ENCODE measurements around the gene HSP90AA1.

Gene HSP90AA1

DNA sequence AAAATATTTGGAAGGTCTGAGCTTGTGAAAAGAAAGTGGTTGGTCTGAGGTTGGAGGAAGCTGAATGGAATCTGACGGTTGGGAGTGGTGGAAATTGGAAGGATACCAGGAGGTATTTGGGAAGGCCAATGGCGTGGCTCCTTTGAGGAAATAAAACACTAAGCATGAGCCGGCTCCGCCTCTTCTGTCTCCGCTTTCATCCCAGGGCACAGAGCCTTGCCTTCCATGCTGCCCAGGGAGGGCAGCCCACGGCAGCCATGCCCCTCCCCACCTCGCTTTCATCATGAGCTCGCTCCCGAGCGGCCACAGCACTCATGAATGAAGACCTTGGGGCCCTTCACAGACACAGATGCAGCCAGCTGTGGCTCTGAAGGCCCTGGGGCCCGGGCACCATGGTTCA, 36.2 kb downstream of the HSP90AA1 start:
- no peaks in the 10 kb centered on the region for H3K9me3 ChIP-seq (ENCODE audit: control insufficient read depth, low read length)
- no peaks in the 10 kb centered on the region for H3K27me3 ChIP-seq (ENCODE audit: control insufficient read depth, insufficient read depth, low read length)
- H3K79me2 ChIP-seq: no peaks in the 10 kb centered on the region
- H3K36me3 ChIP-seq (ENCODE audit: control insufficient read depth, insufficient read depth, low read length): no peaks in the 10 kb centered on the region
- H3K27ac ChIP-seq: no peak overlapping the region
- H3K4me1 ChIP-seq: no peaks in the 10 kb centered on the region
- no peak overlapping the region for H3K9ac ChIP-seq
- no peak overlapping the region for H2AFZ ChIP-seq
- TF ChIP-seq, protein P1, sequence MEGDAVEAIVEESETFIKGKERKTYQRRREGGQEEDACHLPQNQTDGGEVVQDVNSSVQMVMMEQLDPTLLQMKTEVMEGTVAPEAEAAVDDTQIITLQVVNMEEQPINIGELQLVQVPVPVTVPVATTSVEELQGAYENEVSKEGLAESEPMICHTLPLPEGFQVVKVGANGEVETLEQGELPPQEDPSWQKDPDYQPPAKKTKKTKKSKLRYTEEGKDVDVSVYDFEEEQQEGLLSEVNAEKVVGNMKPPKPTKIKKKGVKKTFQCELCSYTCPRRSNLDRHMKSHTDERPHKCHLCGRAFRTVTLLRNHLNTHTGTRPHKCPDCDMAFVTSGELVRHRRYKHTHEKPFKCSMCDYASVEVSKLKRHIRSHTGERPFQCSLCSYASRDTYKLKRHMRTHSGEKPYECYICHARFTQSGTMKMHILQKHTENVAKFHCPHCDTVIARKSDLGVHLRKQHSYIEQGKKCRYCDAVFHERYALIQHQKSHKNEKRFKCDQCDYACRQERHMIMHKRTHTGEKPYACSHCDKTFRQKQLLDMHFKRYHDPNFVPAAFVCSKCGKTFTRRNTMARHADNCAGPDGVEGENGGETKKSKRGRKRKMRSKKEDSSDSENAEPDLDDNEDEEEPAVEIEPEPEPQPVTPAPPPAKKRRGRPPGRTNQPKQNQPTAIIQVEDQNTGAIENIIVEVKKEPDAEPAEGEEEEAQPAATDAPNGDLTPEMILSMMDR (IDR thresholded peaks at IDR 0.05): no peak
- H3K4me2 ChIP-seq (ENCODE audit: low read length): no peak overlapping the region
- H3K4me3 ChIP-seq (ENCODE audit: low read depth, low read length): no peak overlapping the region

DNA sequence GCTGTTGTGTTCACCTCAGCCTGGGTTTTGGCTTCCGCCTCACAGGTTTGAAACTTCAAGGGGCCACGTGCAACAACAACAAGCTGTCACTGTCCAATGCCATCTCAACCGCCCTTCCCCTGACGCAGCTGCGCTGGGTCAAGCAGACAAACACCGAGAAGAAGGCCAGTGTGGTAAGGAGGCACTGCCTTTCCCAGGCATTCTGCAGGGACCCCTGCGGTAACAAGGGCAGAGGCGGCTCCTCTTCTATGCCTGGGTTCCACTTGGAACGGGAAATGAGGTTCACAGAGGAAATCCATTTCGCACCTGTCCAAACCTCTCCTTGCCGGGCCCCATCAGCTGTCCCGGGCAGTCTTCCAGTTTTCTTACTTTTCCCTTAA, 36.8 kb downstream of the HSP90AA1 start:
- Histone ChIP-seq H3K4me1 (no peaks in the 10 kb centered on the region), H3K4me2 (ENCODE audit: low read length) (no peak overlapping the region), H3K36me3 (ENCODE audit: control insufficient read depth, insufficient read depth, low read length) (no peaks in the 10 kb centered on the region), H3K9ac (no peak overlapping the region), H3K9me3 (ENCODE audit: control insufficient read depth, low read length) (no peaks in the 10 kb centered on the region), H3K4me3 (ENCODE audit: low read depth, low read length) (no peak overlapping the region), H2AFZ (no peak overlapping the region), H3K79me2 (no peaks in the 10 kb centered on the region), H3K27ac (no peak overlapping the region), H3K27me3 (ENCODE audit: control insufficient read depth, insufficient read depth, low read length) (no peaks in the 10 kb centered on the region)
- TF ChIP-seq, protein P1 (IDR thresholded peaks at IDR 0.05): no peak

DNA sequence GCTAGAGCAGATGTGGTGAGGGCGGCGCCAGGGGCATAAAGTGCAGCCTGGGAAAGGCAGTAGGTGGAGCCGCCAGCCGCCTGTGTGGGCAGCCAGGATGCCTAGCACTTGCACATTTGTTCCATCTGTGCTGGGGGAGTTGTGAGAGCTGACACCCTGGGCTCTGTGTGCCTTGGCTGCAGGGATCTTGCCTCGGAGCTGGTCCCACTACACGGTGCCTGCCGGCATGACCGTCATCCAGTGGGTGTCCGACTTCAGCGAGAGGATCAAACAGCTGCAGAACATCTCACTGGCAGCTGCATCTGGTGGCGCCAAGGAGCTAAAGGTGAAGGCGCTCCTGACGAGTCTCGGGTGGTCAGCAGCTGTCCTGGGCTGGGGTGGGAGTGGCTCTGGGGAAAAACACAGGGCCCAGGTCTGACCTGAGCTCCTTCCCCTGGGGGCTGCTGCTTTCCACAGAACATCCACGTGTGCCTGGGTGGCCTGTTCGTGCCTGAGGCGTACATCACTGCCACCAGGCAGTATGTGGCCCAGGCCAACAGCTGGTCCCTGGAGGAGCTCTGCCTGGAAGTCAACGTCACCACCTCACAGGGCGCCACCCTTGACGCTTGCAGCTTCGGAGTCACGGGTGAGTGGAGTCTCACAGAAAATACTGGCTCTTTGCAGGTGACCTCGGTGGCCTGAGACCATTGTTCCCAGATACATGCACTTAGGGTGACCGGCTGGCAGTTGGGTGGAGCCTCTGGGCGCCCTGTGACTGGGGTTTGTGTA, 37.4 kb downstream of the HSP90AA1 start:
- TF ChIP-seq, protein P1 (IDR thresholded peaks at IDR 0.05): no peak
- H2AFZ ChIP-seq: no peak overlapping the region
- H3K27ac ChIP-seq: no peak overlapping the region
- no peak overlapping the region for H3K4me3 ChIP-seq (ENCODE audit: low read depth, low read length)
- no peaks in the 10 kb centered on the region for H3K4me1 ChIP-seq
- H3K4me2 ChIP-seq (ENCODE audit: low read length): no peak overlapping the region
- no peak overlapping the region for H3K9ac ChIP-seq
- no peaks in the 10 kb centered on the region for H3K79me2 ChIP-seq
- H3K9me3 ChIP-seq (ENCODE audit: control insufficient read depth, low read length): no peaks in the 10 kb centered on the region
- no peaks in the 10 kb centered on the region for H3K36me3 ChIP-seq (ENCODE audit: control insufficient read depth, insufficient read depth, low read length)
- no peaks in the 10 kb centered on the region for H3K27me3 ChIP-seq (ENCODE audit: control insufficient read depth, insufficient read depth, low read length)

DNA sequence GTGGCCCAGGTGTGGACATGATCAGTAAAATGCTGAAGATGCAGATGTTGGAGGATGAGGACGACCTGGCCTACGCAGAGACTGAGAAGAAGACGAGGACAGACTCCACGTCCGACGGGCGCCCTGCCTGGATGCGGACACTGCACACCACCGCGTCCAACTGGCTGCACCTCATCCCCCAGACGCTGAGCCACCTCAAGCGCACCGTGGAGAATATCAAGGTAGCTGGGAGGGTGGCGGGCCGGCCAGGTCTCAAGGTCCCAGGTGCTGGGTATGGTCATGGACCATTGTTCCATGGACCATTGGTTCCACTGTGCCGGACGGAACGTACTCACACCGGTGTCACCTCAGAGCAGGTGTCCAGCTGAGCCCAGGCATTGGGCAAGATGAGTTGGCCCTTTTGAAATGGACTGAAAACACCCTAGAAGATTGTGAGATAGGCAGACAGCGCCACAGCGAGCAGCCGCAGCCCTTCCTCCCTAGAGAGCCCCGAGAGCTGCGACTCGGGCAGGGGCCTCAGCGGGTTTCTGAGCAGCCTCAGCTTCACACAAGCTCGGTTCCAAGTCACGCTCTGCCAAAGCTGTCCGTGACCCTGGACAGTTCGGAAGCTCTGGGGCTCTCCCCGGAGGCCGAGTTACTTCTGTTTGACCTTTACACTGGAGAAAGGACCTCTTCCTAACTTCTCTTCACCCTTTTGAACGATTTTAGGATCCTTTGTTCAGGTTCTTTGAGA, 38.9 kb downstream of the HSP90AA1 start:
- Histone ChIP-seq H2AFZ (no peak overlapping the region), H3K9ac (no peak overlapping the region), H3K9me3 (ENCODE audit: control insufficient read depth, low read length) (no peaks in the 10 kb centered on the region), H3K4me2 (ENCODE audit: low read length) (no peak overlapping the region), H3K27ac (no peak overlapping the region), H3K4me3 (ENCODE audit: low read depth, low read length) (no peak overlapping the region), H3K36me3 (ENCODE audit: control insufficient read depth, insufficient read depth, low read length) (no peaks in the 10 kb centered on the region), H3K27me3 (ENCODE audit: control insufficient read depth, insufficient read depth, low read length) (no peaks in the 10 kb centered on the region), H3K4me1 (no peaks in the 10 kb centered on the region), H3K79me2 (no peaks in the 10 kb centered on the region)
- TF ChIP-seq, protein P1 (IDR thresholded peaks at IDR 0.05): no peak
